H54 (cell line): ENCODE data around the gene GNLY.

Source experiments
- DNase-seq: peaks from one replicate; pipeline ENCODE4 v3.0.0; 2011; ENCODE audit warnings: low spot score, mixed read lengths; ENCODE audit not compliant: insufficient read length
- FAIRE-seq: peaks from 3 replicates; lab custom pipeline; 2011; peaks lifted over from hg19 to GRCh38; lab: Jason Lieb, UNC
- POLR2A ChIP-seq: IDR thresholded peaks from 2 replicates; pipeline ENCODE4 v1.6.1; 2011; ENCODE audit warnings: low read depth, mild to moderate bottlenecking, low read length

The GNLY gene

DNA sequence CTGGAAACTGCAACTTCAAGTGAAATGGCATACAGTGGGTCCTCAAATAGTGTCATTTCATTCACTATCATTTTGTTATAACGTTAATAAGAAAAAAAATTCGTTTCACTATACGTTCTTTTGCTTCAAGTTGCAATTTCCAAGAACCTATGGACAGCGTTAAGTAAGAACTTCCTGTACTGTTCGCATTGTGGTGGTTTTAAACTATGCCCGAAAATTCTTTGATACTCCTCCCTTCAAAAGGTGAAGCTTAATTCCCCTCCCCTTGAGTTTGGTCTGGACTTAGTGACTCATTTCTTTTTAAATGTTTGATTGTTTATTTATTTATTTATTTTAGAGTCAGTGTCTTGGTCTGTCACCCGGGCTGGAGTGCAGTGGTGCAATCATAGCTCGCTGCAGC, 20.7 kb downstream of the GNLY start:
- no peak for DNase-seq
- no peak for TF ChIP-seq POLR2A
- no peak for FAIRE-seq

DNA sequence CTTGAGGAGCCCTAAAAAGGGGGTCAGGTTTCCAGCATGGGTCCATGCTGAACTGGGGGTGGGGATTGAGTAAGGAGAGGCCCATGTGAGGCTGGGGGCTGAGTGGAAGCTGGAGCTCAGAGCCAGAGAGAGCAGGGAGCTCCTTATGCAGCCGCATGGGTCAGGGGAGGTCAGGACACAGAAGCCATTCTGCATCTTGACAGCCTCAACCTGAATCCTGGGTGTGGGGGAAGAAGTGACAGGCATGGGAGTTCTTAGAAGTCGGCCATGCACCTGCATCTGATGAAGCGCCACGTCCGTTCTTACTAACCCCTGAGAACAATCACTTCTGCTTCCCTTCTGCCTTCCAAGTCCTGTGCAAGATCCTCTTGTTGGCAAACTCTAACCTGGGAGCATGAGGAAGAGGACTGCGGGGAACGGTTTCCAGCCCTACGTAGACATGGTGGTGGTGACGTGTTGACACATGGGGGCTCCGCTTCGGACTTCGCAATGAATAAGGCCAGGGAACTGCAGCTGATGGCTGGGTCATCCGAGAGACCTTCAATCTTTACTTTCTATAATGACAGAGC, 22.3 kb downstream of the GNLY start:
- DNase-seq (no peak), FAIRE-seq (no peak)
- no peak for TF ChIP-seq POLR2A

DNA sequence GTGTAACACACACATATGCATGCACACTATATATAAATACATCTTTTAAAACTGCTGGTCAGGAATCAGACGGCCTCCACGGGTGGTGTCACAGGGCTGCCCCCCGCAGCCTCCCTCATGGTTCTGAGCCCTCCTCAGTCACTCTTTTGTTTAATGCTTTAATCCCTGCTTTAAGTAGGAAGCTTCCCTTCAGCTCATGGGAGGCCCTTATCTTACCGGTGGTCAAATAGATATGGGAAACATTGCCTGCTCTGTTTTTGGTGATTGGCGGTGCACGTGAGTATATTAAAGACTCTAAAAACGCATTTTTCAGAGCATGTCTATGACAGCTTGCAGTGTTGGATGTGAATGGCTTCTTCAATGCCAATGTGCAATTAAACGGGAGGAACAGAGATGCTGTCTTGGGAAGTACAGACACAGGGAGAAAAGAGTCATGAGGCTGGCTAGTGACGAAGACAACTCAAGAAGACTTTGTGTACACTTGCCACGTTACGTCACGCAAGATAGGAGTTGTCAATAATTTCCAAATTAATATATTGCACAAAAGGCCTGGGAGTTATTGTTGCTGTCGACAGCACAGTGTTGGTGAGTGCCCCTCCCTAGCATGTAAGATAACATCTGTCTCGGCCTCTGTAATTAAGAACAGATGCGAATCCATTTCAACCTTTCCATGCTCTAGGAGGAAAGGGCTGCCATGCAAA, 23.3 kb downstream of the GNLY start:
- FAIRE-seq = no peak
- no peak for DNase-seq

DNA sequence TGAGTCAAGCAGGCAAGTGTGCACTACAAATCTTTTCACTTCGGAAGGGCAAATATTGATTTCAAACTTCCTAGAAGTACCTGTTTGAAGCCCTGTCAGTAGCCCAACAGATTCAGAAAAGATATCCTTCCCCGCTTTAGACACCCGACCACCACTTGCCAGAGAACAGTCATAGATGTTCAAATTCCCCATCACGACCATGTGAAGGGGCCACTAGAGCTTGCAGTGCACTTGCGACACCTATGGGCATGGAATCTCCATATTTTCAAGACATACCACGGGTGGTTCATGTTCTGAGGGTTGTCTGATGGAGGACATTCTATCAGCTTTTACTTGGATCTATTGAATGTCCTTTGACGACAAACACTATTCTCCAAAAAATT, 23.8 kb downstream of the GNLY start:
- FAIRE-seq (no peak), DNase-seq (no peak)
- no peak for TF ChIP-seq POLR2A

More for the DNA sequence above, 23.3 kb downstream of the GNLY start:
- no peak for TF ChIP-seq POLR2A

DNA sequence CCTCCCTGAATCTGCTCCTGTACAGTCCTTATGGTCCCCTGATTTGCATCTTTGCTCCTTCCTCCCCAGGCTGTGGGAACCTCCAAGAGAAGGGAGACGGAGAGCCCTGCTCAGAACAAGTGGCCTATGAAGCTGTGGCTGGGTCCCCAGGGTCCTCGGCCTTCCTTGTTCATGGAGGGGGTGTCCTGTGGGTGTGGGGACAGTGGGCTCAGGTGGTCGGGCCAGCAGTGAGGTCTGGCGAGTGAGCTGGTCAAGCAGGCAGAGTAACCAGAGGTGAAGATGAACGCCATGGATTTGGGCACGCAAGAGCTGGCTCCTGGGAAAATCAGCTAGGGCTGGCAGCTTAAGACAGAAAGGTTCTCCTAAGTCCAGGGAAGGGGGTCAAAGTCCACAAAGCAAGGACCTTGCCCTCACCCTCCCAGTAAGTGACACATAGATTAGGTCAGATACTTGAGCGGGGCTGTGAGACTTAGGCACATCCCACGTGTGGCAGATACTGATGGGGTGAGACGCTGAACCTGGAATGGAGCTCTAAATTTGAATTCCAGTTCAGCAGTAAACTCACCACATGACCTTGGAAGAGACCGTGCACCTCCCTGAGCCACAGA, 24.8 kb downstream of the GNLY start:
- FAIRE-seq = no peak
- TF ChIP-seq POLR2A = no peak

DNA sequence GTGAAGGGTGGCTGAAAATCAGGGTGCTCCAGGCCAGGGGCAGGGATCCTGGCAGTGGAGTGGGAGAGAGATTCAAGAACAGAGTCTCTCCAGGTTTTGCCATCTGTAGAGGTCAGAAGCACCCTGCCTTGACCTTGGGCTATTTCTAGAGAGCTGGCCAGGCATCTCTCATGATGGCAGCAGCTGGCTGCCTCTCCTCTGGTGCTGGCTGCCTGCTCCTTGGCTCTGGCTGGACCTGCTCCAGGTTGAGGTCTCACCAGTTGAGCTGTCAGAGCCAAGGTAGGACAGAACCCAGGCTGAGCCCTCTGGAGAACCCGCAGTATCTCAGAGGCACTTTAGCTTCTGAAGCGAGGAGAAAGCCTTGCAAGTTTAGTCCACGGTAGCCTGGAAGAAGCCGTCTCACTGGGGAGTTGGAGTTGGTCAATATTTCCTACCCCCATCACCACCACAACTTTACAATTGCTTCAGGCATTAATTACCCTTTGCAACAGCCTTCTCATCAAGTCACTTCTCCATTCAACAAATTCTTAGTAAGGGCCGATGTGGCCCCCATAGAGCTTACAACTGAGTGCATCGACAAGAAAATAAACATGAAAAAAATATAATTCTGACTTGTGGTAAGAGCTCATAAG, 25.6 kb downstream of the GNLY start:
- TF ChIP-seq POLR2A = no peak
- FAIRE-seq = no peak
- no peak for DNase-seq

More for the DNA sequence above, 24.8 kb downstream of the GNLY start:
- DNase-seq = no peak

DNA sequence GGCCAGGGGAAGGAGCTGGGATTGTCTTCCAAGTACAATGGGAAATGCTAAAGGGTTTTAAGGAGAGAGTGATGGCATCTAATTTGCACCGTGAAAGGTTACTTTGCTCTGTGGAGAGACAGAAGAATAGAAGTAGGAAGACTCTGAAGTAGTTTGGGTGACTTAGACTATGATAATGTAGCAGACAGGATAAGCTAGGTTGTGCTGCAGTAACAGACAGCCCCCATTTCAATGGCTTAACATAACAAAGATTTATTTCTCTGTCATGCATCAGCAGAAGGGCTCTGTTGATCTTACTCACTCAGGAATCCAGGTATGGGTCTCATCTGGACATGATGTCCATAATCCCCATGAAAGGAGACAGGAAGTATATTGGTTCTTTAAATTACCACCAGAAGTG, 26.4 kb downstream of the GNLY start:
- TF ChIP-seq POLR2A = no peak
- no peak for DNase-seq
- FAIRE-seq = no peak

DNA sequence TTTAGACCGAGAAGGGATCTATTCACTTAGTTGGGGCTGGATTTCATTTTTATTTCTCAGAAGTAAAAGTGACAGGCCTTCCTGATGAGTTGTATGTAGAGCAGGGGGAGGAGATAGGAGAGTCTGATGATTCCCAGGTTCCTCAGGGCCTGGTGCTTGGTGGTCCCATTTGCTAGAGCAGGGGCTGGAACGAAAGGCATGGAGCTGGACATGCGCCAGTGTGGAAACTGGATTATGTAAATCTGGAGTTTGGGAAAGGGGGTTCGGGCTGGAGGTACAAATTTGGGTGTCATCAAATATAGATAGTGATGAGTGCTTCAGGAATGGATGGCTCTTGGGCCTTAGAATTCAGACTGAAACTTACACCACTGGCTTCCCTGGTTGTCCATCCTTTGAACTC, 27.5 kb downstream of the GNLY start:
- DNase-seq (no peak), FAIRE-seq (no peak)
- TF ChIP-seq POLR2A = no peak

DNA sequence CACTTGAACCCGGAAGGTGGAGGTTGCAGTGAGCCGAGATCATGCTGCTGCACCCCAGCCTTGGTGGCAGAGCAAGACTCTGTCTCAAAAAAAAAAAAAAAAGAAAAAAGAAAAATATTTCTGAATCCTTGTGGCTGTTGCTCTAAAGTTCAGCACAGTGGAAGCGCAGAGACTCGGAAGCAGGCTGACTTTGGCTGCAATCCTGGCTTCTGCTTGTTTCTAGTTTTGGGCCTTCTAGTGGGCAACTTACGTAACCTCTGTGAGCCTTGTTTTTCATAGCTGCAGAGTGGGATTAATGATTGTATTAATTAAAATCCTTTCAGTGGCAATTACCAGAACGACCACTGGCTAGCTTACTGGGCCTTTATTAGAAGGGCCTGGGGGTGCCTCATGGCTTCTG, 28.4 kb downstream of the GNLY start:
- FAIRE-seq = no peak
- DNase-seq = no peak
- no peak for TF ChIP-seq POLR2A

DNA sequence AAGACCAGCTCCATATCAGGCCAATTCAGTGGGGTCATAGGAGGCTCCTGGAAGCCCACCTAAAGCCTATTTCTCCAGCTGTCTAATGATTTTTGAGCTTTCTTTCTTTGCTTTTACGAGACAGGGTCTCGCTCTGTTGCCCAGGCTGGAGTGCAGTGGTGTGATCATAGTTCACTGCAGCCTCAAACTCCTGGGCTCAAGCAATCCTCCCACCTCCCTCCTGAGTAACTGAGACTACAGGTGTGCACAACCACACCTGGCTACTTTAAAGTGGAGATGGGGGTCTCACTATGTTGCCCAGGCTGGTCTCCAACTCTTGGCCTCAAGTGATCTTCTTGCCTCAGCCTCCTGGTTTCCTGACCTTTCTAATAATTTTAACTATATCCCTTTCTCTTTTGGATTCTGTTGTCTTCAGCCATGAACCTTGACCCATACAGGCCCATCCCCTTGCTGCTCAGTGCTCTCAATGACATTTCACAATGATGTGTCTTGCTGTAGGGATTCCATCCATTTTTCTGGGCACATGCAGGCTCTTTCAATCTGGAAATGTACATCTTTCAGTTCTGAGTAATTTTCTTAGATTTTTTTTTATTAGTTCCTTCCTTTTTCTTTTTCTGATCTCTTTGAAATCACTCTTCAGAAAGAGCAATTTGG, 29.7 kb downstream of the GNLY start:
- DNase-seq = no peak
- no peak for FAIRE-seq
- no peak for TF ChIP-seq POLR2A

DNA sequence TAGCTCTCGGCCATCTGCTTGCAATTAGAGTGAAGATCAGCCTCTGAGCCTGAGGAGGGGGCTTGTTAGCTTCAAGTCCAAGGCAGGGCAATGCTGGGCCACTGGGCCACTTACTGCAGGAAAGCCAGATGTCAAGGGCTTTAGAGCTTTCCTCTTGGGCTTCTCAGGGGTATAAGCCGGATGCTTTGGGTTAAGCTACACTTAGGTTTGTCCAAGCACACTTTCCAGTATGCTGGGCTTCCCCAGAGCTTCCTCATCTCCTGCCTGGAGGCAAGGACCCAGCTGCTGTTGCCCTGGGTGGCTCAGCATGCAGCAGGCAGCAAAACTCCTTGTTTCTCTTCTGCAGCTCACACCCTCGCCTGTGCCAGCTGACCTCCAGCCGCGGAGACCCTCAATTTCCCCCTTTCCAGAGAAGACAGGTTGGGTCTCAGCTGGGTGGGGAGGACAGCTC, 30.6 kb downstream of the GNLY start:
- no peak for DNase-seq
- no peak for TF ChIP-seq POLR2A
- no peak for FAIRE-seq

DNA sequence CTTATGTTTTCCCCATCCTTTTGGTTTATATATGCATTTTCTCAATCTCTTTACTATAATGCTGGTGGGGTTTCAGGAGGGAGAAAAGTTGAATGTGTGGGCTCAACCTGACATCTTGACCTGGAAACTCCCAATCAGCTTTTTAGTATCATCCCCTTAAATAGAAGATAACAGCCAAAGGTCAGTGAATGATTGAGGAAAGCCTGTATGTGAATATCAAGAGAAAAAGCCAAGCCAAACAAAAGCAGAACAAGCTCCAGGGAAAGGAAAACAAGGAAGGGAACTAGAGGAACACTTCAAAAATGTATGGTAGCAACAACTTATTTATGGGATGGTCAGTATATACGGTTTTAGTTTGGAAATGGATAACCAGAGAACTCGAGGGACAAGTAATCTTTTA, 31.3 kb downstream of the GNLY start:
- no peak for FAIRE-seq
- TF ChIP-seq POLR2A = no peak
- no peak for DNase-seq

DNA sequence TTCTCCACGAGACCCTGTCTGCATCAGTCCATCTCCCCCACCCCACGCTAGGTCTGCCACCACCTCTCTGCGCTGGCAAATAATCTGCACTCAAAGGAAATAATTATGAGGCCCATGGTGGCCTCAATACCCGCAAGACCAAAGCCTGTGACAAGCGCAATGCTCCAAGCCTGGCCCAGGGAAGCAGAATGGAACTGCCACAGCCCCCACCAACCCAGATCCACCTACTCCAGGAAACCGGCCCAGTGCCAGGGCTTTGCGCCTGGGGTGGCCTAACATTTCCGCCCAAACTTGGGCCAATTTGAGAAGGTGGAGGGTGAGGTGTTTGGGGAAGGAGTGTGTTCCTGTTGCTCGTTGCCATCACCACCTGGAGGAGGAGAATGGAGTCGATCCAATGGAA, 33.6 kb downstream of the GNLY start:
- no peak for TF ChIP-seq POLR2A
- DNase-seq (no peak), FAIRE-seq (no peak)

DNA sequence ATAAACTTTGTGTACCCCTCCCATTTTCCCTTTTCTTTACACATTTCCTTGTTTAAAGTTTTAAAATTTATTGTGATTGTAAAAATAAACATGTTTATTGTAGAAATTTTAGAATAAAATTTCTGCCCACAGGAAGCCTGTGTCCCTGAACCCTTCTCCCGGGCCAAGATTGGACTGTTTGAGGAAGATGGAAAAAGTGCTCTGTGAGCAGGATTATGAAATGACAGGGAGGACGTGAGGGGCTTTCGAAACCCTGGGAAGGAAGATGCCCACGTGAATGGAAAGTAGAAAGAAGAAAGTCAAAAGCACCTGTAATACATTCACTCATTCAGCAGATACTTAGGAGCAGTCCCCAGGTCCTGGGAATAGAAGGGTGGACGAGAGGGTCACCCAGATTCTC, 34.2 kb downstream of the GNLY start:
- no peak for TF ChIP-seq POLR2A
- no peak for FAIRE-seq
- no peak for DNase-seq
